Pancreas (tissue), 10 donors: ENCODE data around the gene MICOS13. TPM values are rescaled to one million over a fixed set of nuclear protein-coding genes. Genes with fewer than 3 reads are reported as not detected.
A peak's percentile ranks its signal among the peaks of the same experiment; 100 is the strongest.

Experiments
- ATAC-seq, 4 donors: fragments of 200-7000 bp; cut with Tn5 transposase; one replicate each; pipeline versions ENCODE4 v1.8.0 to v1.9.1; 2020; ENCODE audit warnings: mild to moderate bottlenecking in 4 of 4, moderate library complexity in 4 of 4
- DNase-seq, 6 donors: peaks; one replicate each; pipeline ENCODE4 v3.0.0-alpha.2; 2020
- FAIRE-seq: peaks from 2 replicates; lab custom pipeline; 2012; peaks lifted over from hg19 to GRCh38; lab: Jason Lieb, UNC
- H3K27ac ChIP-seq, 4 donors: fragments of 200-600 bp; sonication (generic); 1 replicate in 3 of 4; 2 replicates in 1 of 4; pipeline versions ENCODE4 v1.5.0 to v1.8.0; 2020
- H3K27me3 ChIP-seq, 4 donors: fragments of 200-600 bp; one replicate each; pipeline ENCODE4 v1.8.0; 2021
- H3K36me3 ChIP-seq, 3 donors: fragments of 200-600 bp; sonication (generic) in 1 of 3; one replicate each; pipeline versions ENCODE4 v1.5.0 to v1.8.0; 2020 to 2021
- H3K4me1 ChIP-seq, 3 donors: fragments of 200-600 bp; one replicate each; pipeline ENCODE4 v1.8.0; 2021
- H3K4me3 ChIP-seq, 4 donors: fragments of 200-600 bp; sonication (generic) in 2 of 4; one replicate each; pipeline versions ENCODE4 v1.5.0 to v1.8.0; 2020 to 2021
- H3K9me3 ChIP-seq, 4 donors: fragments of 200-600 bp; one replicate each; pipeline ENCODE4 v1.8.0; 2021
- WGBS, 2 donors: extraction: QIAGEN DNeasy Blood & Tissue Kit; methylation state at CpG; one replicate each; pipeline ENCODE4 v1.1.7; 2013; 5-methylcytosine and 5-hydroxymethylcytosine counted together
- intact Hi-C, 3 donors: fragments of 100-400 bp; cut with DNase I; formaldehyde crosslinking; loops; one replicate each; pipeline versions ENCODE4 v1.11.1 to v1.14.2; 2022
- polyA plus RNA-seq, 2 donors: library from polyadenylated mRNA; stranded (reverse); fragments of 200-250 nt; gene quantifications; one replicate each; pipeline ENCODE4 v1.2.3, GENCODE V29; 2013
- total RNA-seq, 6 donors: library from RNA; stranded (reverse); fragmentation: NEBNext Ultra II Directional in 4 of 6; extraction: Animal tissue kit (Norgen Biotek cat#: 25700) in 4 of 6; gene quantifications; one replicate each; pipeline versions ENCODE4 v1.2.1 to v1.2.4, GENCODE V29; 2021 to 2023
- TF ChIP-seq, protein P1 (sequence below), 4 donors: fragments of 200-600 bp; sonication (generic) in 3 of 4; IDR thresholded peaks; one replicate each; pipeline versions ENCODE4 v1.5.0 to v1.8.0; 2021; ENCODE audit warnings: antibody characterized with exemption in 4 of 4
- donor health status: healthy with polysubstance abuse.
- donor health status: DM: no; HTN: no; CAD: no; lungs with moderate emphysema.
- donor health status: DM: no; HTN: no; CAD: no.
- donor health status: control.
- donor health status: control.
- donor health status: Bipolar disorder and iron deficiency.
- donor health status: DM: yes; HTN: yes; CAD: no.
- donor health status: DM: no; HTN: no; CAD: no.
- donor health status: DM: no; HTN: no; CAD: no.
- donor health status: DM: yes; HTN: yes; CAD: no.

MICOS13 gene
- total and polyA plus RNA-seq, 8 donors: 14.0 to 77.5 (median 24.7) TPM

DNA sequence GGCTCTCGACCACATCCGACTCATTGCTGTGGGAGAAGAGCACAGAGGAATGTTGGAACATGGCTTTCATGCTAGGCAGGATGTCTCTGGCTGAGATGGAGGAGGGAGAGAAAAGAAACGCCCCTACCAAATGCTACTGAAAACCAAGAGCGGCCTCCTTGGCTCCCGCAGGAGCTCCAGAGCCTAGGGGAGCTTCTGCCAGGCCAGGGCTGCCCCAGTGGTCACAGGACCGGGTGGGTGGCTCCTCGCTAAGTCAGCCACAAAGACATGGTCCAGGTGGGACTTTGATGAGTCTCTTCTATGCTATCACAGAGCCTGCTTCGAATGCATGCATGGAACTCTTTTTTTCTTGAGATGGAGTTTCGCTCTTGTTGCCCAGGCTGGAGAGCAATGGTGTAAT, 32.9 kb upstream of the MICOS13 start:
- Histone ChIP-seq H3K27me3 (no peaks in the 10 kb centered on the region), H3K27ac (no peak overlapping the region), H3K9me3 (no peaks in the 10 kb centered on the region), H3K4me3 (no peak overlapping the region), H3K36me3 (peaks cover 4 to 44% (median 9%) of the 10 kb centered on the region in 3 donors), H3K4me1 (peaks cover 0 to 4% (median 2%) of the 10 kb centered on the region in 3 donors)
- no peak for ATAC-seq
- FAIRE-seq: no peak
- intact Hi-C loops: no loop called here
- TF ChIP-seq, protein P1, sequence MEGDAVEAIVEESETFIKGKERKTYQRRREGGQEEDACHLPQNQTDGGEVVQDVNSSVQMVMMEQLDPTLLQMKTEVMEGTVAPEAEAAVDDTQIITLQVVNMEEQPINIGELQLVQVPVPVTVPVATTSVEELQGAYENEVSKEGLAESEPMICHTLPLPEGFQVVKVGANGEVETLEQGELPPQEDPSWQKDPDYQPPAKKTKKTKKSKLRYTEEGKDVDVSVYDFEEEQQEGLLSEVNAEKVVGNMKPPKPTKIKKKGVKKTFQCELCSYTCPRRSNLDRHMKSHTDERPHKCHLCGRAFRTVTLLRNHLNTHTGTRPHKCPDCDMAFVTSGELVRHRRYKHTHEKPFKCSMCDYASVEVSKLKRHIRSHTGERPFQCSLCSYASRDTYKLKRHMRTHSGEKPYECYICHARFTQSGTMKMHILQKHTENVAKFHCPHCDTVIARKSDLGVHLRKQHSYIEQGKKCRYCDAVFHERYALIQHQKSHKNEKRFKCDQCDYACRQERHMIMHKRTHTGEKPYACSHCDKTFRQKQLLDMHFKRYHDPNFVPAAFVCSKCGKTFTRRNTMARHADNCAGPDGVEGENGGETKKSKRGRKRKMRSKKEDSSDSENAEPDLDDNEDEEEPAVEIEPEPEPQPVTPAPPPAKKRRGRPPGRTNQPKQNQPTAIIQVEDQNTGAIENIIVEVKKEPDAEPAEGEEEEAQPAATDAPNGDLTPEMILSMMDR (IDR thresholded peaks at IDR 0.05): no peak
- DNase-seq: no peak
- 91% methylated on average over 9 of the region's 9 CpGs for WGBS, 2 donors

GRCh38 chr19:5711713-5712161, 31.4 kb upstream of the MICOS13 start:
- WGBS, 2 donors: 85% methylated on average over 24 to 25 of the region's 25 CpGs
- ATAC-seq: no peak
- no peak for FAIRE-seq
- Histone ChIP-seq H3K9me3 (no peaks in the 10 kb centered on the region), H3K27ac (no peak overlapping the region), H3K27me3 (no peaks in the 10 kb centered on the region), H3K36me3 (peaks cover 4 to 52% (median 15%) of the 10 kb centered on the region in 3 donors), H3K4me1 (no peaks in the 10 kb centered on the region), H3K4me3 (no peak overlapping the region)
- DNase-seq: peak in 2 of 6 donors; percentile 15 to 70
- TF ChIP-seq, protein P1 (IDR thresholded peaks at IDR 0.05): no peak
- intact Hi-C loops: no loop called here

- FAIRE-seq: no peak
- no peak for ATAC-seq
- Histone ChIP-seq H3K9me3 (no peaks in the 10 kb centered on the region), H3K27me3 (no peaks in the 10 kb centered on the region), H3K4me3 (no peak overlapping the region), H3K36me3 (peaks cover 4 to 59% (median 15%) of the 10 kb centered on the region in 3 donors), H3K27ac (no peak overlapping the region), H3K4me1 (no peaks in the 10 kb centered on the region)
- intact Hi-C loops: no loop called here
- TF ChIP-seq, protein P1 (IDR thresholded peaks at IDR 0.05): no peak
- peak in 1 of 6 donors; percentile 10 for DNase-seq
- 93 to 95% methylated on average over 8 of the region's 8 CpGs for WGBS, 2 donors
These were observed 30.7 kb upstream of the MICOS13 start for GRCh38 chr19:5711025-5711424.

GRCh38 chr19:5707576-5708575, 27.6 kb upstream of the MICOS13 start:
- ATAC-seq: no peak

More at GRCh38 chr19:5707576-5708575, 27.6 kb upstream of the MICOS13 start:
- Histone ChIP-seq H3K27me3 (no peaks in the 10 kb centered on the region), H3K9me3 (no peaks in the 10 kb centered on the region), H3K36me3 (peaks cover 4 to 71% (median 20%) of the 10 kb centered on the region in 3 donors), H3K4me1 (no peaks in the 10 kb centered on the region), H3K27ac (no peak overlapping the region), H3K4me3 (no peak overlapping the region)
- intact Hi-C loops: no loop called here
- 92 to 93% methylated on average over 34 to 37 of the region's 37 CpGs for WGBS, 2 donors
- TF ChIP-seq, protein P1 (IDR thresholded peaks at IDR 0.05): no peak
- FAIRE-seq: no peak
- DNase-seq: peak in 3 of 6 donors; percentile 31 to 76 (median 56)
